Measurements from ENCODE around the gene PGA4.
"Not testable (repeated sequence)": the region's sequence is repeated elsewhere in the genome, so short reads cannot be mapped to it uniquely, and the experiment has no call there.

Gene PGA4

GRCh38 chr11:61207636-61208310 is 14.4 kb upstream of the PGA4 start:
- DNase-seq = not testable (repeated sequence)

GRCh38 chr11:61210629-61211028 is 11.5 kb upstream of the PGA4 start:
- DNase-seq = not testable (repeated sequence)

- DNase-seq = not testable (repeated sequence)
Observed at GRCh38 chr11:61211327-61211952, 10.7 kb upstream of the PGA4 start.

- not testable (repeated sequence) for DNase-seq
Observed at GRCh38 chr11:61212202-61212601, 9.9 kb upstream of the PGA4 start.

GRCh38 chr11:61213711-61214324 is 8.3 kb upstream of the PGA4 start:
- DNase-seq = not testable (repeated sequence)

- DNase-seq = not testable (repeated sequence)
Observed at GRCh38 chr11:61218306-61218705, 3.8 kb upstream of the PGA4 start.

- DNase-seq = not testable (repeated sequence)
Observed at GRCh38 chr11:61219016-61219415, 3.1 kb upstream of the PGA4 start.

- not testable (repeated sequence) for DNase-seq
Observed at GRCh38 chr11:61222692-61223091, 545 bp downstream of the PGA4 start.

GRCh38 chr11:61226457-61227137 is 4.5 kb downstream of the PGA4 start:
- DNase-seq = not testable (repeated sequence)

- DNase-seq = not testable (repeated sequence)
Observed at GRCh38 chr11:61229458-61229857, 7.3 kb downstream of the PGA4 start.

- DNase-seq = not testable (repeated sequence)
Observed at GRCh38 chr11:61231033-61231432, 8.9 kb downstream of the PGA4 start.

- not testable (repeated sequence) for DNase-seq
Observed at GRCh38 chr11:61231585-61231984, 9.4 kb downstream of the PGA4 start.

- not testable (repeated sequence) for DNase-seq
Observed at GRCh38 chr11:61232548-61233145, 10.5 kb downstream of the PGA4 start.

GRCh38 chr11:61237130-61237529 is 15.0 kb downstream of the PGA4 start:
- DNase-seq = not testable (repeated sequence)

- DNase-seq = not testable (repeated sequence)
Observed at GRCh38 chr11:61240288-61240687, 18.1 kb downstream of the PGA4 start.

GRCh38 chr11:61240875-61241274 is 18.7 kb downstream of the PGA4 start, which contains the start of gene PGA5:
PGA5 (plus strand) TSS chr11:61241175; CDS start chr11:61241227, 52 bp downstream.
- DNase-seq = not testable (repeated sequence)

- DNase-seq = not testable (repeated sequence)
Observed at GRCh38 chr11:61241526-61241925, 19.4 kb downstream of the PGA4 start.

GRCh38 chr11:61245284-61245964 is 23.3 kb downstream of the PGA4 start:
- DNase-seq = not testable (repeated sequence)

- not testable (repeated sequence) for DNase-seq
Observed at GRCh38 chr11:61248071-61248470, 25.9 kb downstream of the PGA4 start.

GRCh38 chr11:61249201-61249600 is 27.1 kb downstream of the PGA4 start:
- DNase-seq = not testable (repeated sequence)

- DNase-seq = not testable (repeated sequence)
Observed at GRCh38 chr11:61250796-61251765, 28.9 kb downstream of the PGA4 start.
